Smooth muscle cell (in vitro differentiated cells): ENCODE results near the gene RASL11B. TPM values are rescaled to one million over a fixed set of nuclear protein-coding genes. Genes with fewer than 3 reads are reported as not detected.

Experiments used
- DNase-seq: peaks from one replicate; lab custom pipeline; 2025; ENCODE audit not compliant: unreplicated experiment; lab: John Stamatoyannopoulos, UW
- H2AFZ ChIP-seq: fragments of 200-600 bp; sonication (generic); 2 replicates; pipeline ENCODE4 v1.6.0; 2016; ENCODE audit warnings: antibody characterized with exemption, low read depth, mild to moderate bottlenecking
- H3F3A ChIP-seq: fragments of 200-600 bp; sonication (generic); 2 replicates; pipeline ENCODE4 v1.6.0; 2017; ENCODE audit warnings: antibody characterized with exemption, low read depth
- H3K27ac ChIP-seq: fragments of 200-600 bp; sonication (generic); 2 replicates; pipeline ENCODE4 v1.5.1; 2016; ENCODE audit warnings: low read depth, mild to moderate bottlenecking
- H3K27me3 ChIP-seq: fragments of 200-600 bp; sonication (generic); 2 replicates; pipeline ENCODE4 v1.6.1; 2016; ENCODE audit warnings: low read depth, mild to moderate bottlenecking
- H3K36me3 ChIP-seq: fragments of 200-600 bp; sonication (generic); 2 replicates; pipeline ENCODE4 v1.5.1; 2016; ENCODE audit warnings: low read depth
- H3K4me1 ChIP-seq: fragments of 200-600 bp; sonication (generic); 2 replicates; pipeline ENCODE4 v1.5.1; 2016; ENCODE audit warnings: low read depth
- H3K4me2 ChIP-seq: fragments of 200-600 bp; sonication (generic); 2 replicates; pipeline ENCODE4 v1.6.0; 2016; ENCODE audit warnings: mild to moderate bottlenecking
- H3K4me3 ChIP-seq: fragments of 200-600 bp; sonication (generic); 2 replicates; pipeline ENCODE4 v1.5.1; 2016; ENCODE audit warnings: mild to moderate bottlenecking
- H3K79me2 ChIP-seq: fragments of 200-600 bp; sonication (generic); 2 replicates; pipeline ENCODE4 v1.6.0; 2016; ENCODE audit warnings: low read depth, mild to moderate bottlenecking
- H3K9ac ChIP-seq: fragments of 200-600 bp; sonication (generic); 2 replicates; pipeline ENCODE4 v1.6.0; 2016; ENCODE audit warnings: low read depth
- H3K9me3 ChIP-seq: fragments of 200-600 bp; sonication (generic); replicated peaks from 2 replicates; pipeline ENCODE4 v1.5.1; 2016; ENCODE audit warnings: low read depth
- H4K20me1 ChIP-seq: fragments of 200-600 bp; sonication (generic); 2 replicates; pipeline ENCODE4 v1.6.0; 2016; ENCODE audit warnings: low read depth
- CTCF ChIP-seq: fragments of 200-600 bp; sonication (generic); IDR thresholded peaks from 2 replicates; pipeline ENCODE4 v1.5.1; 2017; ENCODE audit warnings: borderline replicate concordance, mild to moderate bottlenecking, antibody characterized with exemption; ENCODE audit not compliant: insufficient read depth, poor library complexity, severe bottlenecking
- WGBS: methylation state at CpG from one replicate; pipeline ENCODE4 v1.1.7; 2016; ENCODE audit warnings: low lambda C conversion rate; 5-methylcytosine and 5-hydroxymethylcytosine counted together
- polyA plus RNA-seq: library from polyadenylated mRNA; unstranded; fragments of >200 nt; fragmentation: Nextera tagmentation; extraction: Ambion mirVana; gene quantifications from 2 replicates; pipeline ENCODE4 v1.2.1, GENCODE V29; 2016
- total RNA-seq: library from RNA; depleted of rRNA; stranded (reverse); fragments of >200 nt; gene quantifications from 2 replicates; pipeline ENCODE4 v1.2.3, GENCODE V29; 2014

Gene RASL11B
- total and polyA plus RNA-seq, 2 experiments from 2014 or later: 42.9 to 59.6 TPM

GRCh38 chr4:52892880-52893279 lies 30.8 kb downstream of the RASL11B start:
- no peaks in the 10 kb centered on the region for H3K27me3 ChIP-seq
- no peaks in the 10 kb centered on the region for H4K20me1 ChIP-seq
- H2AFZ ChIP-seq: no peak overlapping the region
- no peak overlapping the region for H3K4me3 ChIP-seq
- H3K79me2 ChIP-seq: no peaks in the 10 kb centered on the region
- no peak overlapping the region for H3K9ac ChIP-seq
- TF ChIP-seq CTCF: no peak
- no peaks in the 10 kb centered on the region for H3K36me3 ChIP-seq
- H3F3A ChIP-seq: no peaks in the 10 kb centered on the region
- no peaks in the 10 kb centered on the region for H3K4me1 ChIP-seq
- H3K4me2 ChIP-seq: no peak overlapping the region
- 90% methylated on average over 3 of the region's 3 CpGs for WGBS
- no peak overlapping the region for H3K27ac ChIP-seq
- no peaks in the 10 kb centered on the region for H3K9me3 ChIP-seq
- DNase-seq: no peak

GRCh38 chr4:52894443-52894842 lies 32.3 kb downstream of the RASL11B start:
- Histone ChIP-seq H3K4me1 (no peaks in the 10 kb centered on the region), H3K4me2 (no peak overlapping the region), H4K20me1 (no peaks in the 10 kb centered on the region), H3K27ac (no peak overlapping the region), H2AFZ (no peak overlapping the region), H3K79me2 (no peaks in the 10 kb centered on the region), H3K4me3 (no peak overlapping the region), H3F3A (no peaks in the 10 kb centered on the region), H3K36me3 (no peaks in the 10 kb centered on the region), H3K27me3 (no peaks in the 10 kb centered on the region), H3K9ac (no peak overlapping the region), H3K9me3 (no peaks in the 10 kb centered on the region)
- DNase-seq: no peak
- TF ChIP-seq CTCF: no peak
- WGBS: 94% methylated on average over 1 of the region's 1 CpG

- no peak overlapping the region for H3K9ac ChIP-seq
- no peaks in the 10 kb centered on the region for H3K36me3 ChIP-seq
- H3K4me1 ChIP-seq: no peaks in the 10 kb centered on the region
- no peaks in the 10 kb centered on the region for H4K20me1 ChIP-seq
- H3K79me2 ChIP-seq: no peaks in the 10 kb centered on the region
- H2AFZ ChIP-seq: no peak overlapping the region
- H3F3A ChIP-seq: no peaks in the 10 kb centered on the region
- no peak for DNase-seq
- no peaks in the 10 kb centered on the region for H3K9me3 ChIP-seq
- no peaks in the 10 kb centered on the region for H3K27me3 ChIP-seq
- no peak overlapping the region for H3K4me2 ChIP-seq
- H3K4me3 ChIP-seq: no peak overlapping the region
- H3K27ac ChIP-seq: no peak overlapping the region
- WGBS: 96% methylated on average over 4 of the region's 4 CpGs
- TF ChIP-seq CTCF: no peak
These were observed 41.2 kb downstream of the RASL11B start for GRCh38 chr4:52903273-52903672.

DNA sequence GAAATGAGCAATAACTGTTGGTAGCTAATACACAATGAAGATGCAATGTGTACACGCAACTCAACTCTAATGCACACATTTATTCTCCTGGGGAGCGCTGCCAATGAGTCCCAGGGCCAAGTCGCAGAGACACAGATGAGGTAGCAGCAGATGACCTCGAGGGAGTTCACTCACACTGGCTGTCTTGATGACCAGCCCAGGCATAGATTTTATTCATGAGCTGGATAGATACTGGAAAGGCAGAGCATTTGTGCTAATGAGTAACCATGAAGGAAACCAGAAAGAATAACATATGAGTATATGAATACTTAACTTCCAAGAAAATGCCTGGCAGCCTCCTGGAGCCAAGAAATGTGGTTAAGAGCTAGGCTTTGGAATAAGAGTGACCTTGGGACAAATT lies 42.3 kb downstream of the RASL11B start:
- no peaks in the 10 kb centered on the region for H3K9me3 ChIP-seq
- H3K4me2 ChIP-seq: no peak overlapping the region
- TF ChIP-seq CTCF: no peak
- H2AFZ ChIP-seq: no peak overlapping the region
- H3K36me3 ChIP-seq: no peaks in the 10 kb centered on the region
- no peaks in the 10 kb centered on the region for H3K27me3 ChIP-seq
- H3K9ac ChIP-seq: no peak overlapping the region
- no peaks in the 10 kb centered on the region for H3F3A ChIP-seq
- H3K4me3 ChIP-seq: no peak overlapping the region
- 91% methylated on average over 4 of the region's 4 CpGs for WGBS
- no peaks in the 10 kb centered on the region for H3K79me2 ChIP-seq
- DNase-seq: no peak
- H3K4me1 ChIP-seq: no peaks in the 10 kb centered on the region
- H4K20me1 ChIP-seq: no peaks in the 10 kb centered on the region
- no peak overlapping the region for H3K27ac ChIP-seq
